DND-41 (cell line): ENCODE measurements around the gene RALGPS2.

Experiments used
- ATAC-seq: fragments of 200-7000 bp; cut with Tn5 transposase; 3 replicates; pipeline ENCODE4 v1.9.1; 2021; ENCODE audit warnings: low read depth; ENCODE audit not compliant: insufficient read depth
- DNase-seq: peaks from one replicate; pipeline ENCODE4 v3.0.0-alpha.2; 2020
- H2AFZ ChIP-seq: 2 replicates; pipeline ENCODE4 v1.6.0; 2012; ENCODE audit warnings: low read depth, low read length
- H3K27ac ChIP-seq: 2 replicates; pipeline ENCODE4 v1.5.1; 2012; ENCODE audit warnings: low read length, inconsistent platforms
- H3K27me3 ChIP-seq: fragments of 200-600 bp; sonication (generic); 2 replicates; pipeline ENCODE4 v1.6.0; 2012; ENCODE audit warnings: low read length, mild to moderate bottlenecking, inconsistent platforms; ENCODE audit not compliant: insufficient read depth, poor library complexity
- H3K36me3 ChIP-seq: 2 replicates; pipeline ENCODE4 v1.5.1; 2012; ENCODE audit warnings: low read length, inconsistent platforms; ENCODE audit not compliant: insufficient read depth
- H3K4me1 ChIP-seq: 2 replicates; pipeline ENCODE4 v1.5.1; 2012; ENCODE audit warnings: mild to moderate bottlenecking, low read length; ENCODE audit not compliant: insufficient read depth
- H3K4me2 ChIP-seq: 2 replicates; pipeline ENCODE4 v1.6.0; 2012; ENCODE audit warnings: mild to moderate bottlenecking, moderate library complexity, low read length, inconsistent platforms; ENCODE audit not compliant: insufficient read depth
- H3K4me3 ChIP-seq, 2 experiments: fragments of 200-600 bp in 1 of 2; shearing (Covaris generic) in 1 of 2; 2 replicates each; pipeline ENCODE4 v1.5.1; 2012 to 2016; ENCODE audit warnings: inconsistent platforms in 2 of 2, low read length in 2 of 2, mild to moderate bottlenecking in 2 of 2, low read depth in 1 of 2, moderate library complexity in 1 of 2
- H3K79me2 ChIP-seq: 2 replicates; pipeline ENCODE4 v1.6.0; 2012; ENCODE audit warnings: low read length, inconsistent platforms; ENCODE audit not compliant: insufficient read depth
- H3K9ac ChIP-seq: 2 replicates; pipeline ENCODE4 v1.6.0; 2012; ENCODE audit warnings: low read depth, mild to moderate bottlenecking, inconsistent platforms, low read length, moderate library complexity
- H3K9me3 ChIP-seq: 2 replicates; pipeline ENCODE4 v1.5.1; 2012; ENCODE audit warnings: low read length, moderate library complexity, mild to moderate bottlenecking, inconsistent platforms; ENCODE audit not compliant: insufficient read depth, severe bottlenecking
- H4K20me1 ChIP-seq: 2 replicates; pipeline ENCODE4 v1.6.0; 2012; ENCODE audit warnings: low read length; ENCODE audit not compliant: insufficient read depth
- EZH2 ChIP-seq: IDR thresholded peaks from 3 replicates; pipeline ENCODE4 v1.6.1; 2012; ENCODE audit warnings: borderline replicate concordance, low read depth, mild to moderate bottlenecking, moderate library complexity, low read length, inconsistent platforms; ENCODE audit not compliant: severe bottlenecking
- TF ChIP-seq, protein P1 (sequence below): IDR thresholded peaks from 2 replicates; pipeline ENCODE4 v1.5.1; 2012; ENCODE audit warnings: borderline replicate concordance, low read length, moderate library complexity, mild to moderate bottlenecking; ENCODE audit not compliant: poor library complexity, severe bottlenecking; ENCODE audit errors: extremely low read depth

RALGPS2 gene

DNA sequence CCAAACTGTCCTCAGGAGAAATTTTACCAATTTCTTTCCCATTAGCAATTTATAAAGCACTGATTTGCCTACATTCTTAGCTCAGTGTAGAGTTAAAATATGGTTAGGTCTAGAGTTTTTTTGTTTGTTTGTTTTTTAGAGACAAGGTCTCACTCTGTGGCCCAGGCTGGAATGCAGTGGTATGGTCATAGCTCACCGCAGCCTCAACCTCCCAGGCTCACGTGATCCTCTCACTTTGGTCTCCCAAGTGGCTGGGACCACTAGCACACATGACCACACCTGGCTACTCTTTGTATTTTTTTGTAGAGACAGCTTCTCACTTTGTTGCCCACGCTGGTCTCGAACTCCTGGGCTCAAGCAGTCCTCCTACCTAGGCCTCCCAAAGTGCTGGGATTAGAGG is 10.6 kb upstream of the RALGPS2 start:
- H3K9ac ChIP-seq: no peak overlapping the region

GRCh38 chr1:178716111-178716510 is 8.9 kb upstream of the RALGPS2 start:
- no peaks in the 10 kb centered on the region for H3K36me3 ChIP-seq
- no peak for DNase-seq
- peaks cover 22% of the 10 kb centered on the region for H3K27me3 ChIP-seq
- no peak for ATAC-seq
- H4K20me1 ChIP-seq: no peaks in the 10 kb centered on the region
- H3K4me1 ChIP-seq: no peaks in the 10 kb centered on the region
- no peaks in the 10 kb centered on the region for H3K79me2 ChIP-seq
- H3K4me2 ChIP-seq: no peak overlapping the region
- no peak for TF ChIP-seq EZH2
- TF ChIP-seq, protein P1, sequence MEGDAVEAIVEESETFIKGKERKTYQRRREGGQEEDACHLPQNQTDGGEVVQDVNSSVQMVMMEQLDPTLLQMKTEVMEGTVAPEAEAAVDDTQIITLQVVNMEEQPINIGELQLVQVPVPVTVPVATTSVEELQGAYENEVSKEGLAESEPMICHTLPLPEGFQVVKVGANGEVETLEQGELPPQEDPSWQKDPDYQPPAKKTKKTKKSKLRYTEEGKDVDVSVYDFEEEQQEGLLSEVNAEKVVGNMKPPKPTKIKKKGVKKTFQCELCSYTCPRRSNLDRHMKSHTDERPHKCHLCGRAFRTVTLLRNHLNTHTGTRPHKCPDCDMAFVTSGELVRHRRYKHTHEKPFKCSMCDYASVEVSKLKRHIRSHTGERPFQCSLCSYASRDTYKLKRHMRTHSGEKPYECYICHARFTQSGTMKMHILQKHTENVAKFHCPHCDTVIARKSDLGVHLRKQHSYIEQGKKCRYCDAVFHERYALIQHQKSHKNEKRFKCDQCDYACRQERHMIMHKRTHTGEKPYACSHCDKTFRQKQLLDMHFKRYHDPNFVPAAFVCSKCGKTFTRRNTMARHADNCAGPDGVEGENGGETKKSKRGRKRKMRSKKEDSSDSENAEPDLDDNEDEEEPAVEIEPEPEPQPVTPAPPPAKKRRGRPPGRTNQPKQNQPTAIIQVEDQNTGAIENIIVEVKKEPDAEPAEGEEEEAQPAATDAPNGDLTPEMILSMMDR: no peak
- no peak overlapping the region for H3K9ac ChIP-seq
- H3K27ac ChIP-seq: no peak overlapping the region
- no peak overlapping the region for H3K4me3 ChIP-seq
- no peak overlapping the region for H2AFZ ChIP-seq
- H3K9me3 ChIP-seq: no peaks in the 10 kb centered on the region

More for the DNA sequence above, 10.6 kb upstream of the RALGPS2 start:
- DNase-seq (no peak), ATAC-seq (no peak)
- H4K20me1 ChIP-seq: no peaks in the 10 kb centered on the region
- no peak overlapping the region for H3K4me3 ChIP-seq
- H3K79me2 ChIP-seq: no peaks in the 10 kb centered on the region
- H3K9me3 ChIP-seq: no peaks in the 10 kb centered on the region
- H2AFZ ChIP-seq: no peak overlapping the region
- H3K36me3 ChIP-seq: no peaks in the 10 kb centered on the region
- peaks cover 28% of the 10 kb centered on the region for H3K27me3 ChIP-seq
- no peak overlapping the region for H3K4me2 ChIP-seq
- TF ChIP-seq, protein P1: no peak
- no peak for TF ChIP-seq EZH2
- no peaks in the 10 kb centered on the region for H3K4me1 ChIP-seq
- no peak overlapping the region for H3K27ac ChIP-seq

GRCh38 chr1:178718520-178718919 is 6.5 kb upstream of the RALGPS2 start:
- H3K9me3 ChIP-seq: no peaks in the 10 kb centered on the region
- TF ChIP-seq EZH2: no peak
- H3K79me2 ChIP-seq: no peaks in the 10 kb centered on the region
- H3K36me3 ChIP-seq: no peaks in the 10 kb centered on the region
- H2AFZ ChIP-seq: no peak overlapping the region
- no peak overlapping the region for H3K27ac ChIP-seq
- H4K20me1 ChIP-seq: no peaks in the 10 kb centered on the region
- H3K27me3 ChIP-seq: peaks cover 22% of the 10 kb centered on the region
- no peak overlapping the region for H3K4me3 ChIP-seq
- no peak for DNase-seq
- H3K4me2 ChIP-seq: no peak overlapping the region
- no peak for ATAC-seq
- no peak overlapping the region for H3K9ac ChIP-seq
- H3K4me1 ChIP-seq: no peaks in the 10 kb centered on the region

GRCh38 chr1:178723546-178723945 is 1.5 kb upstream of the RALGPS2 start:
- Histone ChIP-seq H3K4me3 (no peak overlapping the region), H3K4me2 (no peak overlapping the region), H3K9me3 (no peaks in the 10 kb centered on the region), H4K20me1 (no peaks in the 10 kb centered on the region), H3K9ac (no peak overlapping the region), H3K36me3 (no peaks in the 10 kb centered on the region; the same call in 1 of the 2 replicates), H3K27me3 (no peaks in the 10 kb centered on the region), H3K79me2 (peaks cover 28% of the 10 kb centered on the region), H3K4me1 (peaks cover 25% of the 10 kb centered on the region), H3K27ac (no peak overlapping the region), H2AFZ (no peak overlapping the region)
- no peak for DNase-seq
- no peak for ATAC-seq
- TF ChIP-seq EZH2: no peak
- TF ChIP-seq, protein P1: no peak
